Umbilical cord (tissue), 2 donors: ENCODE measurements around the gene STAG1. TPM values are rescaled to one million over a fixed set of nuclear protein-coding genes. Genes with fewer than 3 reads are reported as not detected.
"Not testable (repeated sequence)": the region's sequence is repeated elsewhere in the genome, so short reads cannot be mapped to it uniquely, and the experiment has no call there.

Source experiments
- DNase-seq: peaks from one replicate; pipeline ENCODE4 v3.0.0-alpha.2; 2015; ENCODE audit warnings: low spot score
- total RNA-seq: library from RNA; depleted of rRNA; stranded (reverse); fragments of >200 nt; gene quantifications from one replicate; pipeline ENCODE4 v1.2.3, GENCODE V29; 2014; ENCODE audit warnings: low replicate concordance; ENCODE audit not compliant: insufficient read depth

The STAG1 gene
- total RNA-seq, 1 donor from 2014 or later, result 88.4 TPM

- DNase-seq, result no peak
These were observed 342.6 kb downstream of the STAG1 start for GRCh38 chr3:136409549-136409948.

- peak; percentile 5 for DNase-seq
These were observed 348.1 kb downstream of the STAG1 start for GRCh38 chr3:136404056-136404455.

DNA sequence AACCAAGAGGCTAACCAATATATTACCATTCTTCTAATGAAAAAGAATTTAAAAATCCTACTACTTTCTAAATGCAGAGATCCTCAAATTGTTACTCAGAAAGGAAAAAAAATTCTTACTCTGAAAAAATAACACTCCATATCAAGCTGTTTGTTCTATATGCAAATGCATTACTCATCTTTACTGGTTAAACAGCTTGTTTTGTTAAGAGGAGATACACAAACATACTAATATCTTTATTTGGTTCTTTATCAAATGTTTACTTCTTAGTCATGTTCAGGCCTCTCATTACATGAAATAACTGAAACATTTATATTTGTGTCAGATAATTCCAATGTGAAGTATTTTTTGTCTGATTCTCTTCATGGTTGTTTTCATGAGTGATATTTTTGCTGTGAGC, 355.3 kb downstream of the STAG1 start:
- no peak for DNase-seq

DNA sequence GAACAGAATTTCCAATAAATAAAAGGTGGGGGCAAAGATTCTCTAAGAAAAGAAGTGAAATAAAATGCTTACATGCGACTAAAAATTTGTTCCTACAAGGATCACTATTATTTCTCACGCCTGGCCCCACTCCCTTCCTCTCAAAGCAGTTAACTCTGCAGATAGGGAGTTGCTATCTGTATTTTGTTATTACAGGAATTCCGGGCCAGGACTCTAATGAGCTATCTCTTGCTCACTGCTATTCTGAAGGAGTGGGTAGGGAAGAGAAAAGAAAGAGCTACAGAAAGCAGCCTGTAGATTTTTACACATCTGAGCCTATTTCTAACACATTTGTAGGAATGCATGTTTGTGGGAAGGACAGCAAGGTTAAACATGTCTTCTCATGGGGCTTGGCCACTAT, 361.6 kb downstream of the STAG1 start:
- DNase-seq, result no peak

- no peak for DNase-seq
These were observed 365.1 kb downstream of the STAG1 start for GRCh38 chr3:136387031-136387430.

- no peak for DNase-seq
These were observed 366.7 kb downstream of the STAG1 start for GRCh38 chr3:136385457-136385856.

GRCh38 chr3:136381051-136381450, 371.1 kb downstream of the STAG1 start:
- DNase-seq, result no peak

DNA sequence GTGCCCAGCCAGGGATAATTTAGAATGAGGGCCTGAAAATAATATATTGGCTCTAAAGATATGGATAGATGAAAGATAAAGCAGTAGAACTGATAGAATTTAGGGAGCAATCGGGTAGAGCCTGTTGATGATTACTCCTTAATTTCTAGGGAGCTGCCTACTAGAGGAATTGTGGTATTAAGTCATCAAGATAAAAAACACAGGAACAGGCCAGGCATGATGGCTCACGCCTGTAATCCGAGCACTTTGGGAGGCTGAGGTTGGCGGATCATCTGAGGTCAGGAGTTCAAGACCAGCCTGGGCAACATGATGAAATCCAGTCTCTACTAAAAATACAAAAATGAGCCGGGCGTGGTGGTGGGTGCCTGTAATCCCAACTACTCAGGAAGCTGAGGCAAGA, 371.6 kb downstream of the STAG1 start:
- no peak for DNase-seq

- DNase-seq, result no peak
These were observed 374.2 kb downstream of the STAG1 start for GRCh38 chr3:136378011-136378410.

DNA sequence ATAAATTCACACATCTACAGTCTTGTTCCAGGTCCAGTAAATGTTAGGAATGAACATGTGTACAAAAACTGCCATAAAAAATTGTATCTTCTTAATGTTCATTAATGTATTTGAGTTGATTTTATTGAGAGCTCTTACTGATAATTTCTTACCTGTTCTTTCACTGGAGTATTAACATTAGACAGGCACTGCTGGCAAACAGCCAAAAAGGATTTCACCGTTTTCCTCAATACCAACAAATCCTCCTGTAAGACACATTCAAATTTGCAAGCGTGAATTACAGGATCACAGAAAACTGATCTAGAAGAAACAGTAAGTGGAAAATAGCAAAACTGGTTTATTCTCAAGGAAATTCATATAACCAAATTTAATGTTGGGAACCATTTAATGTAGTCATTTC, 374.7 kb downstream of the STAG1 start:
- peak; percentile 39 for DNase-seq

- DNase-seq, result not testable (repeated sequence)
These were observed 376.4 kb downstream of the STAG1 start for GRCh38 chr3:136375800-136376199.

DNA sequence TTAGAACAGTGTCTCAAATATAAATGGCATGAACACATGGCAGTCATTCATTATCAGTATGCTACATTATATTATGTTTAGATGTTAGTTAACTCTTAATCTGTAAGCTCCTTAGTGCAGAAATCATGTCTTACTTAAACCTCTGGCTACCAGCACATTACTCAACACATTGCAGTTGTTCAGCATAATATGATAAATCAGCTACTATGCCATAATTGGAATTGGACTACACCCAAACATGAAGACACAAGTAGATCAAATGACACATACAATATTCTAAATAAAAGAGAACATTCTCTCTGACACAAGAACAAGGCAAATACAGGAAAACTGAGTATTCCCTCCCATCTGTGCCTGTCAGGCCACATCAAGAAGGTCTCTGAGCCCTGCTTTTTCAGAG, 385.9 kb downstream of the STAG1 start:
- DNase-seq, result no peak

GRCh38 chr3:136353461-136353860, 398.7 kb downstream of the STAG1 start:
- DNase-seq, result no peak

DNA sequence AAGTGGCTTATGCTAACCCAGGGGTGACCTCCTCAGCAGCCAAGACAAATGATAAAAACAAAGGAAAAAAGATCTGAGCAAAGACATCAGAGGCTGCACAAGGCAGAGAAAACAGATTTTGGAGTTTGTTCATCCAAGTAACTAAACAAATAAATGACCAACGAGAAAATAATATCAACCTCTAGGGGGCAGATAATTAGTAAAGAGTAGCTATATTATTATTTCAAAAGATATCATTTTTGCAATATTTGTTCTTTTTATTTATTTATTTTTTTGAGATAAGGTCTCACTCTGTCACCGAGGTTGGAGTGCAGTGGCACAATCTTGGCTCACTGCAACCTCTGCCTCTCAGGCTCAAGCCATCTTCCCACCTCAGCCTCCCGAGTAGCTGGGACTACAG, 400.3 kb downstream of the STAG1 start:
- no peak for DNase-seq

GRCh38 chr3:136351351-136351750, 400.8 kb downstream of the STAG1 start:
- peak; percentile 13 for DNase-seq

- no peak for DNase-seq
These were observed 401.6 kb downstream of the STAG1 start for GRCh38 chr3:136350557-136350956.

DNA sequence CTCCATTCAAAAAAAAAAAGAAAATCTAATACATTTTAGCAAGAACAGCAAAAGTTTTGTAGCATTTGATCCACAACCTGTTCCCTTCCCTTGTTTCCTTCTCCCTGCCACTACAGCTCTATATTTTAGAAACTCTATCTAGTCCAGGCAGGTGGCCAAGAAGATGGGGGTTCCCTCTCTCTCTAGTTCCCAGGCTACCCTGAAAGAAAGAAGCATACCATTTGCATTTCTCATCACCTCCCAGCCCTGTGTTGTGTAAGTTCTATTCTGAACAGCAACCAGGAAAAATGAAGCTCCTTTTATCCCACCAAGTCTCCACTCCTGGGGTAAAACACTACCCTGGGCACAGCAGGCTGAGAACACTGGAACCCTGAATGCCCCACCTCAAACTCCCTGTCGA, 402.0 kb downstream of the STAG1 start:
- DNase-seq, result peak; percentile 71

GRCh38 chr3:136346486-136346885, 405.7 kb downstream of the STAG1 start:
- DNase-seq, result no peak

GRCh38 chr3:136343873-136344555, 408.2 kb downstream of the STAG1 start:
- DNase-seq, result peak; percentile 83

DNA sequence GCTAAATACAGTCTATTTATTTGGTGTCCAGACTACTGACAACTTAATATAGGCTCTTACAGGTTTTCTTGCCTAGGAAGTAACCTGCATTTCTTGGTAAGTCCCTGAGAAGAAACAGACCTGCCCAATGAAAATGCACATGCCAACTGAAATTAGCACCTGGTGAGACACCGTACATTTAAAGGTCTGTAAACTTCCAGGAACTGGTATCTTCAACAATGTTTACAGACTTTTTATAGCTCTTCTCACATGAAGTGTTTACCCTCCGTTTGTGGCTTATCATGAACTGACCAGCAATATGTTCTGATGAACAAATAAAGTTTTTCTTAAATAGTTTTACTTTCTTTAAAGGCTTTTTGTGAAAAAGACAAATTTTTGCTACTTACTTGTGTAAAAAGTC, 408.7 kb downstream of the STAG1 start:
- DNase-seq, result peak; percentile 21

DNA sequence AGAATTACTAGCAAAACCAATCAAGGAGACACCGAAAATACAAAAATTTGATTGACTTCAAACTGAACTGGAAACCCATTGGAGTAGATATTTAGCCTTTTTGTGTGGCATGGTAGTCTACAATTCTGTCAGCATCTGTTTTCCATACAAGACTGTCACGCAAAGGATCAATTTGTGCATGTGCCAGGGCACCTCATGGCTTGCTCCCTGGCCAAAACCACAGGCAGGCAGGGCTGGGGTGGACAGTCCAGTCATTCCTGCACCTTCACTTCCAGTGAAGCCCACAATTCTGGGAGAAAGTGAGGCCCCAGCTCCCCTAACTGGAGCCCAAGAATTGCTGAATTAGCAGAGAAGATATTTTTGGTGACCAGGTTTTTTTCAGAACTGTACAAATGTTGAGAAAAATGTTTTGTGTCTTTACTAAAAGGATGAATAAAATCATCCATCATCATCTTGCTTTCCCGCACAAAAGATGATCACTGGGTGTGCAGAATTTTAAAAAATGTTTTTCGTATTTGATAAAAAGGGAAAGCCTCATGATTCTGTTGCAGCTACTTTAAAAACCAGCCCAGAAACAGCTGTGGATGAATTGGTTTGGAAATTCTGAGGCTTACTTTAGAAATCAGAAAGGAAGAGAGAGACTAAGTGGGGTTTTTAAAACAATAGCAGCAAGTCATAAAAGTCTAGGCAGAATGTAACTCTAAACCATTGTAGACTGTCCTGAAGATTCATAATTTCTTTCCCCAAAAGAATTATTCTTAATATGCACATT, 415.7 kb downstream of the STAG1 start:
- no peak for DNase-seq

- not testable (repeated sequence) for DNase-seq
These were observed 417.5 kb downstream of the STAG1 start for GRCh38 chr3:136334726-136335125.

- DNase-seq, result no peak
These were observed 418.0 kb downstream of the STAG1 start for GRCh38 chr3:136334209-136334608.
